ENCODE measurements around the gene GRN. TPM values are rescaled to one million over a fixed set of nuclear protein-coding genes. Genes with fewer than 3 reads are reported as not detected.

GRN gene
- total and polyA plus RNA-seq, 2 of the 13 experiments (the other 11 are each of a cell fraction or from before 2014, with no cell fraction given): 86.6 to 143 TPM

DNA sequence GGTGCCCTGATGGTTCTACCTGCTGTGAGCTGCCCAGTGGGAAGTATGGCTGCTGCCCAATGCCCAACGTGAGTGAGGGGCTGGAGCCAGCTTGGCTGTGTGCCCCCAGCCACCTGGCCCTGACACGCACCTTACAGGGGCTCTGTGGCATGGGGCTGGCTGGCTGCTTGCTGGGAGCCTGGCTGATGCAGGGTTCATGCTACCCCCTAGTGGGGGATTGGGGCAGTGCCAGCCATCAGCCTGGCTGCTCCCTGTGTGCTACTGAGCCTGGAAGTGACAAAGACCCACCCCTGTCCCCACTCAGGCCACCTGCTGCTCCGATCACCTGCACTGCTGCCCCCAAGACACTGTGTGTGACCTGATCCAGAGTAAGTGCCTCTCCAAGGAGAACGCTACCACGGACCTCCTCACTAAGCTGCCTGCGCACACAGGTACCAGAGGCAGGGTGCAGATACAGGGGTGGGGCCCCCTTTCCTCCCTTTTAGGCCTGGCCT lies 5.7 kb downstream of the GRN start (continued):
- TF ChIP-seq, protein P1, sequence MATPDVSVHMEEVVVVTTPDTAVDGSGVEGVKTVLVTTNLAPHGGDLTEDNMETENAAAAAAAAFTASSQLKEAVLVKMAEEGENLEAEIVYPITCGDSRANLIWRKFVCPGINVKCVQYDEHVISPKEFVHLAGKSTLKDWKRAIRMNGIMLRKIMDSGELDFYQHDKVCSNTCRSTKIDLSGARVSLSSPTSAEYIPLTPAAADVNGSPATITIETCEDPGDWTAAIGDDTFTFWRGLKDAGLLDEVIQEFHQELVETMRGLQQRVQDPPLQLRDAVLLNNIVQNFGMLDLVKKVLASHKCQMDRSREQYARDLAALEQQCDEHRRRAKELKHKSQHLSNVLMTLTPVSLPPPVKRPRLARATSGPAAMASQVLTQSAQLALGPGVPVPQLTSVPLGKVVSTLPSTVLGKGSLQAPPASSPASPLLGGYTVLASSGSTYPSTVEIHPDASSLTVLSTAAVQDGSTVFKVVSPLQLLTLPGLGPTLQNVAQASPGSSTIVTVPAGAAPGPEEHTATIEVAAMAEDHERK (CRISPR knock-in tag; IDR thresholded peaks at IDR 0.05; ENCODE audit: low read depth): no peak
- TF ChIP-seq, protein P2, sequence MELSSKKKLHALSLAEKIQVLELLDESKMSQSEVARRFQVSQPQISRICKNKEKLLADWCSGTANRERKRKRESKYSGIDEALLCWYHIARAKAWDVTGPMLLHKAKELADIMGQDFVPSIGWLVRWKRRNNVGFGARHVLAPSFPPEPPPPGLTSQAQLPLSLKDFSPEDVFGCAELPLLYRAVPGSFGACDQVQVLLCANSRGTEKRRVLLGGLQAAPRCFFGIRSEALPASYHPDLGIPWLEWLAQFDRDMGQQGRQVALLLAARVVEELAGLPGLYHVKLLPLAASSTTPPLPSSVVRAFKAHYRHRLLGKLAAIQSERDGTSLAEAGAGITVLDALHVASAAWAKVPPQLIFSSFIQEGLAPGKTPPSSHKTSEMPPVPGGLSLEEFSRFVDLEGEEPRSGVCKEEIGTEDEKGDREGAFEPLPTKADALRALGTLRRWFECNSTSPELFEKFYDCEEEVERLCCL (CRISPR knock-in tag; IDR thresholded peaks at IDR 0.05; ENCODE audit: borderline replicate concordance): no peak
- TF ChIP-seq CC2D1A (CRISPR knock-in tag; IDR thresholded peaks at IDR 0.05): no peak
- TF ChIP-seq, protein P3, sequence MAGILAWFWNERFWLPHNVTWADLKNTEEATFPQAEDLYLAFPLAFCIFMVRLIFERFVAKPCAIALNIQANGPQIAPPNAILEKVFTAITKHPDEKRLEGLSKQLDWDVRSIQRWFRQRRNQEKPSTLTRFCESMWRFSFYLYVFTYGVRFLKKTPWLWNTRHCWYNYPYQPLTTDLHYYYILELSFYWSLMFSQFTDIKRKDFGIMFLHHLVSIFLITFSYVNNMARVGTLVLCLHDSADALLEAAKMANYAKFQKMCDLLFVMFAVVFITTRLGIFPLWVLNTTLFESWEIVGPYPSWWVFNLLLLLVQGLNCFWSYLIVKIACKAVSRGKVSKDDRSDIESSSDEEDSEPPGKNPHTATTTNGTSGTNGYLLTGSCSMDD (CRISPR knock-in tag; IDR thresholded peaks at IDR 0.05): no peak
- TF ChIP-seq HNRNPK (IDR thresholded peaks at IDR 0.05; ENCODE audit: low read depth, low read length, poor library complexity, severe bottlenecking): no peak
- 0 out of 2 replicates have a peak, but pooled peaks have one; percentile 36 for TF ChIP-seq CBX5 (CRISPR knock-in tag; IDR thresholded peaks at IDR 0.05; ENCODE audit: borderline replicate concordance)
- no peak for TF ChIP-seq ZNF543 (CRISPR knock-in tag; IDR thresholded peaks at IDR 0.05)
- TF ChIP-seq RAD21 (CRISPR knock-in tag; IDR thresholded peaks at IDR 0.05): peak; percentile 91
- no peak for TF ChIP-seq SMAD9 (CRISPR knock-in tag; IDR thresholded peaks at IDR 0.05)
- no peak for TF ChIP-seq PLRG1 (conservative IDR thresholded peaks at IDR 0.05)
- TF ChIP-seq, protein P4, sequence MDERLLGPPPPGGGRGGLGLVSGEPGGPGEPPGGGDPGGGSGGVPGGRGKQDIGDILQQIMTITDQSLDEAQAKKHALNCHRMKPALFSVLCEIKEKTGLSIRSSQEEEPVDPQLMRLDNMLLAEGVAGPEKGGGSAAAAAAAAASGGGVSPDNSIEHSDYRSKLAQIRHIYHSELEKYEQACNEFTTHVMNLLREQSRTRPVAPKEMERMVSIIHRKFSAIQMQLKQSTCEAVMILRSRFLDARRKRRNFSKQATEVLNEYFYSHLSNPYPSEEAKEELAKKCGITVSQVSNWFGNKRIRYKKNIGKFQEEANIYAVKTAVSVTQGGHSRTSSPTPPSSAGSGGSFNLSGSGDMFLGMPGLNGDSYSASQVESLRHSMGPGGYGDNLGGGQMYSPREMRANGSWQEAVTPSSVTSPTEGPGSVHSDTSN (CRISPR knock-in tag; IDR thresholded peaks at IDR 0.05): no peak
- TF ChIP-seq, protein P5, sequence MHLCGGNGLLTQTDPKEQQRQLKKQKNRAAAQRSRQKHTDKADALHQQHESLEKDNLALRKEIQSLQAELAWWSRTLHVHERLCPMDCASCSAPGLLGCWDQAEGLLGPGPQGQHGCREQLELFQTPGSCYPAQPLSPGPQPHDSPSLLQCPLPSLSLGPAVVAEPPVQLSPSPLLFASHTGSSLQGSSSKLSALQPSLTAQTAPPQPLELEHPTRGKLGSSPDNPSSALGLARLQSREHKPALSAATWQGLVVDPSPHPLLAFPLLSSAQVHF (CRISPR knock-in tag; IDR thresholded peaks at IDR 0.05): no peak
- TF ChIP-seq ZNF101 (CRISPR knock-in tag; IDR thresholded peaks at IDR 0.05; ENCODE audit: borderline replicate concordance, low read depth): no peak
- TF ChIP-seq, protein P6, sequence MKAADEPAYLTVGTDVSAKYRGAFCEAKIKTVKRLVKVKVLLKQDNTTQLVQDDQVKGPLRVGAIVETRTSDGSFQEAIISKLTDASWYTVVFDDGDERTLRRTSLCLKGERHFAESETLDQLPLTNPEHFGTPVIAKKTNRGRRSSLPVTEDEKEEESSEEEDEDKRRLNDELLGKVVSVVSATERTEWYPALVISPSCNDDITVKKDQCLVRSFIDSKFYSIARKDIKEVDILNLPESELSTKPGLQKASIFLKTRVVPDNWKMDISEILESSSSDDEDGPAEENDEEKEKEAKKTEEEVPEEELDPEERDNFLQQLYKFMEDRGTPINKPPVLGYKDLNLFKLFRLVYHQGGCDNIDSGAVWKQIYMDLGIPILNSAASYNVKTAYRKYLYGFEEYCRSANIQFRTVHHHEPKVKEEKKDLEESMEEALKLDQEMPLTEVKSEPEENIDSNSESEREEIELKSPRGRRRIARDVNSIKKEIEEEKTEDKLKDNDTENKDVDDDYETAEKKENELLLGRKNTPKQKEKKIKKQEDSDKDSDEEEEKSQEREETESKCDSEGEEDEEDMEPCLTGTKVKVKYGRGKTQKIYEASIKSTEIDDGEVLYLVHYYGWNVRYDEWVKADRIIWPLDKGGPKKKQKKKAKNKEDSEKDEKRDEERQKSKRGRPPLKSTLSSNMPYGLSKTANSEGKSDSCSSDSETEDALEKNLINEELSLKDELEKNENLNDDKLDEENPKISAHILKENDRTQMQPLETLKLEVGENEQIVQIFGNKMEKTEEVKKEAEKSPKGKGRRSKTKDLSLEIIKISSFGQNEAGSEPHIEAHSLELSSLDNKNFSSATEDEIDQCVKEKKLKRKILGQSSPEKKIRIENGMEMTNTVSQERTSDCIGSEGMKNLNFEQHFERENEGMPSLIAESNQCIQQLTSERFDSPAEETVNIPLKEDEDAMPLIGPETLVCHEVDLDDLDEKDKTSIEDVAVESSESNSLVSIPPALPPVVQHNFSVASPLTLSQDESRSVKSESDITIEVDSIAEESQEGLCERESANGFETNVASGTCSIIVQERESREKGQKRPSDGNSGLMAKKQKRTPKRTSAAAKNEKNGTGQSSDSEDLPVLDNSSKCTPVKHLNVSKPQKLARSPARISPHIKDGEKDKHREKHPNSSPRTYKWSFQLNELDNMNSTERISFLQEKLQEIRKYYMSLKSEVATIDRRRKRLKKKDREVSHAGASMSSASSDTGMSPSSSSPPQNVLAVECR (CRISPR knock-in tag; IDR thresholded peaks at IDR 0.05; ENCODE audit: borderline replicate concordance): no peak
- no peak for TF ChIP-seq KDM5A (IDR thresholded peaks at IDR 0.05; ENCODE audit: borderline replicate concordance, low read length)
- TF ChIP-seq, protein P7, sequence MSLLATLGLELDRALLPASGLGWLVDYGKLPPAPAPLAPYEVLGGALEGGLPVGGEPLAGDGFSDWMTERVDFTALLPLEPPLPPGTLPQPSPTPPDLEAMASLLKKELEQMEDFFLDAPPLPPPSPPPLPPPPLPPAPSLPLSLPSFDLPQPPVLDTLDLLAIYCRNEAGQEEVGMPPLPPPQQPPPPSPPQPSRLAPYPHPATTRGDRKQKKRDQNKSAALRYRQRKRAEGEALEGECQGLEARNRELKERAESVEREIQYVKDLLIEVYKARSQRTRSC (CRISPR knock-in tag; IDR thresholded peaks at IDR 0.05; ENCODE audit: low read depth): no peak
- no peak for TF ChIP-seq ZNF326 (CRISPR knock-in tag; IDR thresholded peaks at IDR 0.05; ENCODE audit: borderline replicate concordance)
- TF ChIP-seq ZNF589 (CRISPR knock-in tag; conservative IDR thresholded peaks at IDR 0.05): no peak
